Thyroid gland (tissue), 4 donors: ENCODE data around the gene CYP26C1.

Experiments used
- CTCF ChIP-seq, 6 experiments: fragments of 200-600 bp in 3 of 6; fragments of 450-650 bp in 3 of 6; sonication (generic) in 3 of 6; IDR thresholded peaks; one replicate each; pipeline ENCODE4 v1.5.1; 2016 to 2019; ENCODE audit warnings: antibody characterized with exemption in 6 of 6, mild to moderate bottlenecking in 2 of 6, inconsistent platforms in 1 of 6, moderate library complexity in 1 of 6
- POLR2A ChIP-seq, 2 donors: fragments of 450-650 bp; IDR thresholded peaks; one replicate each; pipeline ENCODE4 v1.6.1; 2017; ENCODE audit warnings: antibody characterized with exemption in 2 of 2, mild to moderate bottlenecking in 2 of 2, moderate library complexity in 1 of 2

- TF ChIP-seq CTCF (IDR thresholded peaks at IDR 0.05) (no peak), POLR2A (IDR thresholded peaks at IDR 0.05) (no peak)
These were observed 25.7 kb downstream of the CYP26C1 start for GRCh38 chr10:93086289-93086688.
